Measurements from ENCODE around the gene PSMC6.

DNA sequence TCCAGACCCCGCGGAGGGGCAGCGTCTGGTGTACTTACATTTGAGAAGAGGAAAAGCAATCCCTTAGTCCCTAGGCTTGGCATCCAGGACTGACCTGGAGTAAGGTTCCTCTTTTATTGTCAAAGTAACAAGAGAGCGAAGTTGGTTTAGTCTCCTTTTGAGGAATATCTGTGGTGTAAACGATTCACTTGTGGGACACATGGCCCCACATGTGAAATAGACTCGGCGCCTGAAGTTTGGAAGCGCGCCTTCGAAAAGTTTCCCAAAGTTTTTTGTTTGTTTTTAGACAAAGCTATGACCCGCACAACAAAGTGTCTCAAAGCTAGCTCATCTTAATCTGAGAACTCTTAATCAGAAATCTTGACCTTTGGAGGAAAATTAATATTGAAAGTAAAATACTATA lies 23.7 kb downstream of the PSMC6 start:
- no peak for TF ChIP-seq EZH2phosphoT487 (IDR thresholded peaks at IDR 0.05; ENCODE audit: borderline replicate concordance, low read depth, low read length)
- TF ChIP-seq, protein P1, sequence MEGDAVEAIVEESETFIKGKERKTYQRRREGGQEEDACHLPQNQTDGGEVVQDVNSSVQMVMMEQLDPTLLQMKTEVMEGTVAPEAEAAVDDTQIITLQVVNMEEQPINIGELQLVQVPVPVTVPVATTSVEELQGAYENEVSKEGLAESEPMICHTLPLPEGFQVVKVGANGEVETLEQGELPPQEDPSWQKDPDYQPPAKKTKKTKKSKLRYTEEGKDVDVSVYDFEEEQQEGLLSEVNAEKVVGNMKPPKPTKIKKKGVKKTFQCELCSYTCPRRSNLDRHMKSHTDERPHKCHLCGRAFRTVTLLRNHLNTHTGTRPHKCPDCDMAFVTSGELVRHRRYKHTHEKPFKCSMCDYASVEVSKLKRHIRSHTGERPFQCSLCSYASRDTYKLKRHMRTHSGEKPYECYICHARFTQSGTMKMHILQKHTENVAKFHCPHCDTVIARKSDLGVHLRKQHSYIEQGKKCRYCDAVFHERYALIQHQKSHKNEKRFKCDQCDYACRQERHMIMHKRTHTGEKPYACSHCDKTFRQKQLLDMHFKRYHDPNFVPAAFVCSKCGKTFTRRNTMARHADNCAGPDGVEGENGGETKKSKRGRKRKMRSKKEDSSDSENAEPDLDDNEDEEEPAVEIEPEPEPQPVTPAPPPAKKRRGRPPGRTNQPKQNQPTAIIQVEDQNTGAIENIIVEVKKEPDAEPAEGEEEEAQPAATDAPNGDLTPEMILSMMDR (conservative IDR thresholded peaks at IDR 0.05; ENCODE audit: low read length): no peak
